A549 (cell line): ENCODE results near the gene POLR1C. TPM values are rescaled to one million over a fixed set of nuclear protein-coding genes. Genes with fewer than 3 reads are reported as not detected.

ENCODE experiments used
- ATAC-seq, 2 experiments: fragments of 200-7000 bp in 1 of 2; fragments of >200 bp in 1 of 2; cut with Nextera tagmentation in 1 of 2; cut with Tn5 transposase in 1 of 2; 3 replicates each; pipeline versions ENCODE4 v1.8.0 to v1.9.1; 2018 to 2020; ENCODE audit warnings: mild to moderate bottlenecking in 1 of 2, moderate library complexity in 1 of 2
- CTCF ChIA-PET: fragments of 300-600 bp; sonication (Branson Sonifier 250); formaldehyde crosslinking; extraction: SDS; loops from one replicate; lab custom pipeline; 2021; ENCODE audit warnings: antibody characterized with exemption, inconsistent platforms; lab: Yijun Ruan, JAX
- POLR2A ChIA-PET: fragments of 350-600 bp; formaldehyde crosslinking; extraction: SDS; loops from one replicate; lab custom pipeline; 2021; ENCODE audit warnings: antibody characterized with exemption, inconsistent platforms; lab: Yijun Ruan, JAX
- DNase-seq, 2 experiments: peaks; one replicate each; pipeline versions ENCODE4 v3.0.0 to v3.0.0-alpha.2; 2011 to 2016; ENCODE audit warnings: low read depth in 1 of 2, low spot score in 1 of 2
- FAIRE-seq: peaks from 2 replicates; lab custom pipeline; 2011; peaks lifted over from hg19 to GRCh38; lab: Jason Lieb, UNC
- H3K27ac ChIP-seq, 2 experiments: fragments of >200 bp; sonication (Bioruptor Twin); formaldehyde crosslinking; 3 replicates each; pipeline ENCODE4 v1.5.1; 2016 to 2017
- H3K4me1 ChIP-seq: fragments of >200 bp; sonication (Bioruptor Twin); formaldehyde crosslinking; 3 replicates; pipeline ENCODE4 v1.6.1; 2016
- H3K4me2 ChIP-seq: fragments of >200 bp; sonication (Bioruptor Twin); formaldehyde crosslinking; 3 replicates; pipeline ENCODE4 v1.6.1; 2016
- H3K4me3 ChIP-seq: fragments of >200 bp; sonication (Bioruptor Twin); formaldehyde crosslinking; 3 replicates; pipeline ENCODE4 v1.5.1; 2016
- H3K9me3 ChIP-seq: fragments of >200 bp; sonication (Bioruptor Twin); formaldehyde crosslinking; 3 replicates; pipeline ENCODE4 v1.6.1; 2016
- ATOH8 ChIP-seq: fragments of 250-450 bp; sonication (Bioruptor Pico); IDR thresholded peaks from 2 replicates; pipeline ENCODE4 v1.5.0; 2020; ENCODE audit warnings: low read depth, mild to moderate bottlenecking, moderate library complexity
- BHLHE40 ChIP-seq: IDR thresholded peaks from 2 replicates; pipeline ENCODE4 v1.6.1; 2012; ENCODE audit warnings: low read depth, low read length, inconsistent platforms
- CEBPB ChIP-seq, 2 experiments: fragments of >200 bp in 1 of 2; sonication (Bioruptor Twin) in 1 of 2; formaldehyde crosslinking in 1 of 2; IDR thresholded peaks; 2 replicates each; pipeline ENCODE4 v1.6.1; 2012 to 2016
- CHD2 ChIP-seq: fragments of 150-350 bp; IDR thresholded peaks from 2 replicates; pipeline ENCODE4 v1.6.1; 2014; ENCODE audit warnings: low read length; ENCODE audit not compliant: partially characterized antibody
- E2F6 ChIP-seq: IDR thresholded peaks from 2 replicates; pipeline ENCODE4 v1.6.1; 2012; ENCODE audit warnings: low read depth, borderline replicate concordance
- EHMT2 ChIP-seq: fragments of 200-600 bp; sonication (generic); IDR thresholded peaks from 2 replicates; pipeline ENCODE4 v1.6.1; 2016; ENCODE audit warnings: antibody characterized with exemption, low read depth, mild to moderate bottlenecking, moderate library complexity
- FOSL2 ChIP-seq, 2 experiments: fragments of 450-650 bp in 1 of 2; fragments of >200 bp in 1 of 2; sonication (Bioruptor Twin) in 1 of 2; formaldehyde crosslinking; IDR thresholded peaks; 2 replicates each; pipeline versions ENCODE4 v1.5.0 to v1.6.1; 2016 to 2020; ENCODE audit warnings: mild to moderate bottlenecking in 1 of 2, moderate library complexity in 1 of 2
- FOXS1 ChIP-seq: fragments of 250-450 bp; sonication (Bioruptor Pico); IDR thresholded peaks from 2 replicates; pipeline ENCODE4 v1.5.0; 2020; ENCODE audit warnings: mild to moderate bottlenecking, moderate library complexity
- HOXB5 ChIP-seq: fragments of 250-450 bp; sonication (Bioruptor Pico); IDR thresholded peaks from 2 replicates; pipeline ENCODE4 v1.5.0; 2020; ENCODE audit warnings: mild to moderate bottlenecking, moderate library complexity
- JUN ChIP-seq, 2 experiments: fragments of >200 bp; sonication (Bioruptor Twin); formaldehyde crosslinking; IDR thresholded peaks; 2 replicates in 1 of 2; 3 replicates in 1 of 2; pipeline ENCODE4 v1.6.1; 2016 to 2017
- KDM1A ChIP-seq: fragments of 200-600 bp; sonication (generic); IDR thresholded peaks from 2 replicates; pipeline ENCODE4 v1.6.1; 2016; ENCODE audit warnings: low read depth, mild to moderate bottlenecking
- MAFK ChIP-seq: fragments of 450-650 bp; IDR thresholded peaks from 2 replicates; pipeline ENCODE4 v1.6.1; 2014; ENCODE audit not compliant: partially characterized antibody
- MYC ChIP-seq: IDR thresholded peaks from 2 replicates; pipeline ENCODE4 v1.6.1; 2012; ENCODE audit warnings: mild to moderate bottlenecking, inconsistent platforms, low read length, improper control_type of control experiment, borderline replicate concordance
- POLR2AphosphoS2 ChIP-seq: conservative IDR thresholded peaks from 2 replicates; pipeline ENCODE4 v1.6.1; 2012; ENCODE audit warnings: low read length, improper control_type of control experiment, inconsistent platforms
- RARB ChIP-seq: fragments of 250-450 bp; sonication (Bioruptor Pico); IDR thresholded peaks from 2 replicates; pipeline ENCODE4 v1.8.0; 2021; ENCODE audit warnings: mild to moderate bottlenecking, moderate library complexity
- RCOR1 ChIP-seq: fragments of 150-350 bp; IDR thresholded peaks from 2 replicates; pipeline ENCODE4 v1.6.1; 2014; ENCODE audit warnings: antibody characterized with exemption, low read length, low read depth
- RNF2 ChIP-seq: fragments of 200-600 bp; sonication (generic); IDR thresholded peaks from 2 replicates; pipeline ENCODE4 v1.6.1; 2016; ENCODE audit warnings: low read depth, mild to moderate bottlenecking, antibody characterized with exemption, moderate library complexity, borderline replicate concordance
- TFCP2L1 ChIP-seq: fragments of 250-450 bp; sonication (Bioruptor Pico); IDR thresholded peaks from 2 replicates; pipeline ENCODE4 v1.5.0; 2021; ENCODE audit warnings: mild to moderate bottlenecking
- WGBS: methylation state at CpG from one replicate; pipeline ENCODE4 v1.1.6; 2017; ENCODE audit errors: missing lambda C conversion rate; 5-methylcytosine and 5-hydroxymethylcytosine counted together
- polyA plus RNA-seq, 4 experiments: library from polyadenylated mRNA; depleted of rRNA in 3 of 4; stranded (reverse); fragments of >200 nt; fragmentation: RNase III in 1 of 4; extraction: RNeasy Plus Mini Kit Qiagen cat#74134 plus additional on column Dnase treatment in 1 of 4; gene quantifications; 2 replicates in 3 of 4; 3 replicates in 1 of 4; pipeline ENCODE4 v1.2.3, GENCODE V29; 2011 to 2017
- TF ChIP-seq, protein P1 (sequence below): fragments of 200-600 bp; sonication (generic); IDR thresholded peaks from 2 replicates; pipeline ENCODE4 v1.6.1; 2016; ENCODE audit warnings: antibody characterized with exemption, mild to moderate bottlenecking, moderate library complexity

The POLR1C gene
- polyA plus RNA-seq, 2 of the 4 experiments (the other 2 are of a cell fraction), result 48.5 to 63.1 TPM

DNA sequence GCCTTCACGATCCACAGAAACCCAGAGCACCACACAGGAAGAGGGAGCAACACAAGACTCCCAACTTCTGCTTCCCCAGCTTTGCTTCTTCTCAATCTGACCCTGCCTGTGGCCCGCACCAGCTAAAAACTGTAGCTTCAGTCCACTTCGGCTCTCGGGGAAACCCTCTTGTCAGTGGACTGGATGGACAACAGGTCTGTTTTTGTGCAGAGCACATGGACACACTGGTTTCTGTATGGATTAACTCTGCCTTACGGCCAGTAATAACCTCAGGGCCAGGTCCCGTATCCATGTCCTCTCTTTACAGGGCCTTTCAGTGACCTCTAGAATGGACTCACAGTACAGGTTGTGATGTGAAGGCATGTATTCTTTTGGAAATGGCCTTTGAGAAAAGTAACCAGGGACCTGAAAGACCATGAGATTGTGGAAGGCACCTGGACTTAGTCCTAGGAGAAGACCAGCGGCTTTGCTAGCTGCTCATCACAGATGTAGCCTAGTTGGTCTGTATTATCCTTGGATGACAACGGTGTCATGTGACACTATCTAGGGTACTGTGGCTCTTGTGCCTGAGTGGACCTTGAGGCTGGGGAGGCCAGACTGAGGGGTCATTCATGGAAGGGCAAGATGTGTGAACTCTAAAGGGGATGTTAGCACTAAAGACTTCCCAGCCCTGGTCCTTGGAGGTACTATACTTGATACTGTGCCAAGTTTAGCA, 5.8 kb downstream of the POLR1C start:
- TF ChIP-seq HOXB5 (no peak), CEBPB (IDR thresholded peaks at IDR 0.05) (no peak), CHD2 (no peak), JUN (IDR thresholded peaks at IDR 0.05) (no peak), FOSL2 (IDR thresholded peaks at IDR 0.05) (no peak), FOSL2 (CRISPR knock-in tag; IDR thresholded peaks at IDR 0.05) (no peak), FOXS1 (CRISPR knock-in tag) (no peak), ATOH8 (no peak), RCOR1 (no peak), BHLHE40 (no peak), E2F6 (no peak)
- TF ChIP-seq, protein P1, sequence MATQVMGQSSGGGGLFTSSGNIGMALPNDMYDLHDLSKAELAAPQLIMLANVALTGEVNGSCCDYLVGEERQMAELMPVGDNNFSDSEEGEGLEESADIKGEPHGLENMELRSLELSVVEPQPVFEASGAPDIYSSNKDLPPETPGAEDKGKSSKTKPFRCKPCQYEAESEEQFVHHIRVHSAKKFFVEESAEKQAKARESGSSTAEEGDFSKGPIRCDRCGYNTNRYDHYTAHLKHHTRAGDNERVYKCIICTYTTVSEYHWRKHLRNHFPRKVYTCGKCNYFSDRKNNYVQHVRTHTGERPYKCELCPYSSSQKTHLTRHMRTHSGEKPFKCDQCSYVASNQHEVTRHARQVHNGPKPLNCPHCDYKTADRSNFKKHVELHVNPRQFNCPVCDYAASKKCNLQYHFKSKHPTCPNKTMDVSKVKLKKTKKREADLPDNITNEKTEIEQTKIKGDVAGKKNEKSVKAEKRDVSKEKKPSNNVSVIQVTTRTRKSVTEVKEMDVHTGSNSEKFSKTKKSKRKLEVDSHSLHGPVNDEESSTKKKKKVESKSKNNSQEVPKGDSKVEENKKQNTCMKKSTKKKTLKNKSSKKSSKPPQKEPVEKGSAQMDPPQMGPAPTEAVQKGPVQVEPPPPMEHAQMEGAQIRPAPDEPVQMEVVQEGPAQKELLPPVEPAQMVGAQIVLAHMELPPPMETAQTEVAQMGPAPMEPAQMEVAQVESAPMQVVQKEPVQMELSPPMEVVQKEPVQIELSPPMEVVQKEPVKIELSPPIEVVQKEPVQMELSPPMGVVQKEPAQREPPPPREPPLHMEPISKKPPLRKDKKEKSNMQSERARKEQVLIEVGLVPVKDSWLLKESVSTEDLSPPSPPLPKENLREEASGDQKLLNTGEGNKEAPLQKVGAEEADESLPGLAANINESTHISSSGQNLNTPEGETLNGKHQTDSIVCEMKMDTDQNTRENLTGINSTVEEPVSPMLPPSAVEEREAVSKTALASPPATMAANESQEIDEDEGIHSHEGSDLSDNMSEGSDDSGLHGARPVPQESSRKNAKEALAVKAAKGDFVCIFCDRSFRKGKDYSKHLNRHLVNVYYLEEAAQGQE, result no peak
- FAIRE-seq (no peak), DNase-seq (no peak), ATAC-seq (no peak)
- ChIA-PET CTCF (interaction anchor here (1.2 kb wide), 1 partner anchor 526 kb away, joined by 3 read pairs; no protein-coding TSS in a partner anchor), POLR2A (no interaction called here)
- 94% methylated on average over 8 of the region's 8 CpGs for WGBS
- Histone ChIP-seq H3K27ac (no peak overlapping the region), H3K4me1 (peaks cover 10% of the 10 kb centered on the region; the same call in 2 of the 3 replicates), H3K9me3 (no peaks in the 10 kb centered on the region), H3K4me3 (no peak overlapping the region), H3K4me2 (no peak overlapping the region)

- WGBS, result no CpG with 5 or more reads among the region's 3 CpGs
- H3K4me2 ChIP-seq, result no peak overlapping the region
- peaks cover 6% of the 10 kb centered on the region; the same call in 2 of the 3 replicates for H3K4me1 ChIP-seq
- ATAC-seq (no peak), DNase-seq (no peak), FAIRE-seq (no peak)
- H3K4me3 ChIP-seq, result no peak overlapping the region
- ChIA-PET CTCF (no interaction called here), POLR2A (no interaction called here)
- H3K9me3 ChIP-seq, result no peaks in the 10 kb centered on the region
- TF ChIP-seq EHMT2 (no peak), KDM1A (no peak), E2F6 (no peak), POLR2AphosphoS2 (no peak), HOXB5 (no peak), MAFK (no peak), JUN (IDR thresholded peaks at IDR 0.05) (no peak), TFCP2L1 (CRISPR knock-in tag) (no peak), RARB (CRISPR knock-in tag) (no peak), MYC (no peak), RNF2 (no peak)
- TF ChIP-seq, protein P1, result no peak
- H3K27ac ChIP-seq, result no peak overlapping the region
These were observed 6.4 kb downstream of the POLR1C start for GRCh38 chr6:43523284-43523683.
